COLO829 (cell line): ENCODE results near the gene ALDH5A1.

Source experiments
- DNase-seq: peaks from one replicate; pipeline ENCODE4 v3.0.0; 2012; ENCODE audit warnings: low spot score

ALDH5A1 gene

DNA sequence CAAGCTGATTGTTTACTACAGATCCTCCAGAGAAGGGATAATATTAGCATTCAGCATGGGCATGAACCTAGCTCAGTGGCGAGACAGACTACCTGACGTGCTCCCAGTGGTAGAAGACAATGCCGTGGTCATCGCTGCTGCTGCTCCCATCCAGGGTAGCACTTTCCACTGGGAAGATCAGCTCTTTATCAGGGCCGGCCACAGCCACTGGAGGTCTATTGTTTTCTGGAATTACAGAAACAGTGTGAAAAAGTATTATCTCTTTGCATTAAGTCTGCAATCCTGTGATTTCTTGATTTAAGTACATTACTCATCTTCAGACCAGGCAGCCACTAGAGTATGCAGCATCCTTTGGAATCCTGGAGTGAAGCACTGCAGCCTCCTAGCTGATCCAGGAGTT lies 75.0 kb downstream of the ALDH5A1 start:
- no peak for DNase-seq

DNA sequence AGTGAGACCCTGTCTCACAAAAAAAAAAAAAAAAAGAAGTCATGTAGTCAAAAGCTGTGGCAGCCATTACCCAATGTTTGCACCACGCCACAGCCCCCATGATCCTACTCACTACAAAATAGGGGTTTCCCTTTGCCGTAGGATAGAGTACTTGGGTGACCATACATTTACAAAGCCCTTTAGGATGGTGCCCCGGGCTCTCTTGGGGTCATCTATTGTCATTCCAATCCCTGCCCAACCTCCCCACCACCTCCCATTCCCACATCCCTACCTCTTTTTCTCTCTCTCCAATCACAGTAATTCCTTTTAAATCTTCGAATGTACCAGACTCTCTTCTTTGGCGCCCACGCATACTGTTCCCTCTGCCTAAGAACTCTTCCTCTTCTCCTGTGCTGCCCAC lies 76.6 kb downstream of the ALDH5A1 start:
- DNase-seq: no peak

DNA sequence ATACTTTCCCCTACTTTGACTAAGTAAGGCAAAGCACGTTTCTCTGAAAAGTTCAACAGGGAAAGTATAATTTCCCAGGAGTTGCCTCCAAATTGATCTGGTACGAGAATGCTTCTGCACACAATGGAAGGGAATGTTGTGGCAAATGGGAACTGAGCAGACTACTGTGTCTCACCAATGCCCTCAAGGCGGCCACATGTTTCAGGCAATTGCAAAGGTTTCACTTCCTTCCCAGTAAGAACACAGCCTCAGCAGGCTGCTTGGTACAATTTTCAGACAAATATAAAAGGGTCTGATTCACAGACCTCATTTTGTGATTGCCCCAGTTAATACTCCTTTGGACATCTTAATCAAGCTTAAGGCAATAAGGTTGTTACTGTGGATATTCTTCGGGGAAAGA lies 80.0 kb downstream of the ALDH5A1 start:
- DNase-seq: peak; percentile 84

DNA sequence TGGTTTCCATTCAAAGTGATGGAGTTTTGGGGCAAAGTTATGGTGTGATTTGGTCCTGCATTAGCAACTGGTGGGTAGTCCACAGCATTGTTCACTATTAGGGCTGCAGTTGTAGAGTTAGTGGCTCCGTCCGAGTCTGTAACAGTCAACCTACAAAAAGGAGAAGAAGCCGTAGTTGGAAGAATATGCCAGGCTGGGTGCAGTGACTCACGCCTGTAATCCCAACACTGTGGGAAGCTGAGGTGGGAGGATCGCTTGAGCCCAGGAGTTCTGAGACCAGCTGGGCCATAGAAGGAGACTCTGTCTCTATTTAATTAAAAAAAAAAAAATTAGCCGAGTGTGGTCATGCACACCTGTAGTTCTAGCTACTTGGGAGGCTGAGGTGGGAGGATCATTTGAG lies 81.7 kb downstream of the ALDH5A1 start:
- no peak for DNase-seq

DNA sequence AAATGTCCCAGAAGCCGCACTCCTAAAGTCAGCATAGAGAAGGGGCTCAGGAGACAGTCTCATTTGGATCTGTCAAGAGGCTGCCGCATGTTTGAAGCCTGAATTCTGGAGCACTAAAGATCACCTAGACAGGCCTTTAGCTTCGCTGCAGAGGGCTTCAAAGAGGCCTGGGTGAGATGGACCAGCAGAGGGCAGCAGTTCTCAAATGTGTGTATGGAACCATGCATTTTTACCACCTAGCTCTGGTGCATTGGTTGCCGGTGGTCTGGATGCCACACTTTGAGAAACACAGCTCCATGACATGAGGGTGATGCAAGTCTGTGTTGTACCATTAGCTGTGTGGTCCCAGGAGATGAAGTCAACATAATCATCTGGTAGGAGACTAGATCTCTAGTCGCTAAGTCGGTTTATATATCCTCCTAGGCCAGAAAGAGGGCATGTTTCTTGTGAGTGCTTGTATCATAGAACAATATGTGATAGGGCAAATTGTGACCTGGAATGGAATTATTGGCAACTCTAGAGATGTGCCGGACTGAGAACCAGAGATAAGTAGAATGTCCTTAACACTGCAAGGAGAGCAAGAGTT lies 86.4 kb downstream of the ALDH5A1 start:
- peak; percentile 49 for DNase-seq

DNA sequence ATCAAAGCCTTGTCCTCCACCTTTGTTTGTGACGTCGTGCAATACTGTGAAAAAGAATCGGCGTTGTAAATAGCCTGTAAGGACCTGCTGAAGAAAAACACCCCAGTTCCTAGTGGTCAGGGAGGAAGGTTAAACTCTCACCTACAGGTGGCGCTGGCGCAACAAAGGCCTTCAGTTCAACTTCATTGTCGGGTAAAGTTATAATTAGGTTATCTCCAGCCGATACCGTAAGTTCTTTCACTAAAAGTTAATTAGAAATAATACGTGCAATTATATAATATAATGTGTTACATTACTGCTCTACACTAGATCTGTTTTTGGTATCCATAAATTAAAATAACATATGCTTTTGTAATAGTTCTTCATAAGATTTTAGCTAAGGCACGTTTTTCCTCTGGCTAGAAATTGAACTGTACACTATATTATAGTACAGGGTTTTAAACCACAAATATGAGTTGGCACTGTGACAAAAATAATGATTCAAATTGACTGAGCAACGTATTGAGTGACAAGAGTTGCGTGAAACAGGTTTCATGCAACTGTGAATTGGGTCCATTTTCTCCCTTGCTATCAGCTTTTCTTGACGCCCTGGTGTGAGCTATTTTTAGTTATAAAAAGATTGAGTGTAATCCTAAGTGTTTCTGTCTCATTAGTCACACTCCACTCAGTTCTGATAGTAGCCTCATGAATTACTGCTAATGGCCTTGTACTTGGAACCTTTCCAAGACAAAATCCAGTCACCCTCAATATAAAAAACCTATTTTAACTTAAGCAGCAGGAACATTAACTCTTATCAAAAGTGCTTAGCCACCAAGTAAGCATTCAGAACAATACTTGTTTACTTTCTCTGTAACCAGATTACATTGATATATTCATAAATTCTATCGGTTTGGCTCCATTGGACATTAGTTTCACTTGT lies 89.0 kb downstream of the ALDH5A1 start:
- peak; percentile 53 for DNase-seq

DNA sequence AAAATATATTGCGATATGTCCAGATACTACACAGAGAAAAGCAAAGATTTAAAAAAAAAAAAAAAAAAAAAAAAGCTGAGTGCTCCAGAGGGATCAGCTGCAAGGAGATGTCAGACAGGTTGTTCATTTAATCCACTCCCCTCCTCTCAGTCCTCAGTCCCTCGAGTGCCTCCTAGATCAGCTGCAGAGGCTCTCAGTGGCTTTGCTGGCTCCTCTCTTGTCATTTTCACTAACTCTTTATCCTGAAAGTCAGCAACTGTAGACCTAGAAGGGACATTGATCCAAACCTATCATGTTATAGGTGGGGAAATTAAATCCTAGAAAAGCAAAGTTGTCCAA lies 89.6 kb downstream of the ALDH5A1 start:
- DNase-seq: no peak
